HCT116 (cell line): Measurements from ENCODE around the gene PODN. TPM values are rescaled to one million over a fixed set of nuclear protein-coding genes. Genes with fewer than 3 reads are reported as not detected.

ENCODE experiments used
- ATAC-seq: fragments of 200-7000 bp; cut with Tn5 transposase; 2 replicates; pipeline ENCODE4 v1.9.1; 2020; ENCODE audit warnings: mild to moderate bottlenecking, moderate library complexity
- BruUV-seq: library from RNA; stranded (reverse); fragments of 400-500 nt; replicated peaks from 2 replicates; lab custom pipeline; 2021; lab: Mats Ljungman, UMichigan
- CTCF ChIA-PET: fragments of 300-600 bp; sonication (Branson Sonifier 250); formaldehyde crosslinking; loops from one replicate; lab custom pipeline; 2021; ENCODE audit warnings: antibody characterized with exemption; lab: Charles Lee
- POLR2A ChIA-PET: fragments of 300-600, 350-600 bp; sonication (Branson Sonifier 250); formaldehyde crosslinking; loops from one replicate; lab custom pipeline; 2021; ENCODE audit warnings: antibody characterized with exemption; lab: Charles Lee
- RAD21 ChIA-PET, 2 experiments: fragments of 300-600 bp; sonication (Branson Sonifier 250); formaldehyde crosslinking; loops; one replicate each; lab custom pipeline; 2023; ENCODE audit warnings: low total read pairs in 2 of 2; ENCODE audit not compliant: uncharacterized antibody in 2 of 2, unreplicated experiment in 2 of 2, low non-redundant PET in 1 of 2; lab: Charles Lee
- DNase-seq: peaks from one replicate; pipeline ENCODE4 v3.0.0-alpha.2; 2010; ENCODE audit warnings: low read depth, low spot score
- H2AFZ ChIP-seq: fragments of 200-600 bp; shearing (Covaris generic), sonication (generic); 2 replicates; pipeline ENCODE4 v1.6.1; 2017; ENCODE audit warnings: low read depth, mixed run types, mixed read lengths, antibody characterized with exemption, low read length; ENCODE audit not compliant: poor library complexity, severe bottlenecking
- H3K27ac ChIP-seq: 2 replicates; pipeline ENCODE4 v1.5.1; 2012; ENCODE audit warnings: low read depth, low read length
- H3K27me3 ChIP-seq: fragments of 200-600 bp; sonication (generic); 2 replicates; pipeline ENCODE4 v1.6.1; 2016; ENCODE audit warnings: mixed run types, low read length, mixed read lengths; ENCODE audit not compliant: insufficient read depth
- H3K36me3 ChIP-seq, 2 experiments: fragments of 200-500 bp in 1 of 2; fragments of 200-600 bp in 1 of 2; sonication (Bioruptor generic) in 1 of 2; sonication (generic) in 1 of 2; 2 replicates each; pipeline versions ENCODE4 v1.5.1 to v1.6.1; 2014 to 2016; ENCODE audit warnings: low read length in 2 of 2, inconsistent platforms in 1 of 2, mixed read lengths in 1 of 2, mixed run types in 1 of 2; ENCODE audit not compliant: insufficient read depth in 2 of 2, control insufficient read depth in 1 of 2
- H3K4me1 ChIP-seq, 2 experiments: fragments of 200-600 bp in 1 of 2; sonication (generic) in 1 of 2; 2 replicates each; pipeline versions ENCODE4 v1.5.1 to v1.6.1; 2012 to 2017; ENCODE audit warnings: low read length in 2 of 2, inconsistent platforms in 1 of 2, mild to moderate bottlenecking in 1 of 2, mixed read lengths in 1 of 2, mixed run types in 1 of 2, moderate library complexity in 1 of 2; ENCODE audit not compliant: insufficient read depth in 2 of 2, control insufficient read depth in 1 of 2
- H3K4me2 ChIP-seq: fragments of 200-600 bp; sonication (generic); 2 replicates; pipeline ENCODE4 v1.6.1; 2017; ENCODE audit warnings: mixed run types, low read length, mixed read lengths
- H3K4me3 ChIP-seq, 2 experiments: fragments of 200-600 bp in 1 of 2; sonication (generic) in 1 of 2; replicated peaks in 1 of 2; 2 replicates each; pipeline ENCODE4 v1.5.1; 2011 to 2016; ENCODE audit warnings: low read length in 2 of 2, control low read depth in 1 of 2, low read depth in 1 of 2, mild to moderate bottlenecking in 1 of 2, mixed read lengths in 1 of 2, mixed run types in 1 of 2
- H3K79me2 ChIP-seq: fragments of 200-600 bp; sonication (generic); 2 replicates; pipeline ENCODE4 v1.6.1; 2017; ENCODE audit warnings: mild to moderate bottlenecking, mixed run types, low read length, moderate library complexity, mixed read lengths; ENCODE audit not compliant: insufficient read depth
- H3K9ac ChIP-seq: fragments of 200-600 bp; sonication (generic); 2 replicates; pipeline ENCODE4 v1.6.1; 2016; ENCODE audit warnings: low read length, mixed read lengths
- H3K9me2 ChIP-seq: fragments of 200-600 bp; sonication (generic), shearing (Covaris generic); 2 replicates; pipeline ENCODE4 v1.6.1; 2017; ENCODE audit warnings: mixed run types, mild to moderate bottlenecking, moderate library complexity; ENCODE audit not compliant: insufficient read depth
- H3K9me3 ChIP-seq, 2 experiments: fragments of 200-500 bp in 1 of 2; fragments of 200-600 bp in 1 of 2; sonication (Bioruptor generic) in 1 of 2; sonication (generic) in 1 of 2; 2 replicates each; pipeline ENCODE4 v1.6.1; 2014 to 2017; ENCODE audit warnings: low read length in 2 of 2, mixed read lengths in 2 of 2, inconsistent platforms in 1 of 2, low read depth in 1 of 2, mild to moderate bottlenecking in 1 of 2, mixed run types in 1 of 2, moderate library complexity in 1 of 2; ENCODE audit not compliant: control insufficient read depth in 1 of 2, insufficient read depth in 1 of 2
- H4K20me1 ChIP-seq: fragments of 200-600 bp; sonication (generic), shearing (Covaris generic); 2 replicates; pipeline ENCODE4 v1.6.1; 2017; ENCODE audit warnings: mixed run types, mild to moderate bottlenecking, moderate library complexity; ENCODE audit not compliant: insufficient read depth
- ATF3 ChIP-seq: IDR thresholded peaks from 2 replicates; pipeline ENCODE4 v1.6.1; 2012
- CBX3 ChIP-seq: IDR thresholded peaks from 2 replicates; pipeline ENCODE4 v1.6.1; 2012; ENCODE audit warnings: low read depth
- CEBPB ChIP-seq: IDR thresholded peaks from 2 replicates; pipeline ENCODE4 v1.6.1; 2012; ENCODE audit warnings: low read depth
- ELF1 ChIP-seq: IDR thresholded peaks from 2 replicates; pipeline ENCODE4 v1.6.1; 2012; ENCODE audit warnings: low read depth, borderline replicate concordance
- MAX ChIP-seq: IDR thresholded peaks from 2 replicates; pipeline ENCODE4 v1.6.1; 2012
- POLR2A ChIP-seq: IDR thresholded peaks from 2 replicates; pipeline ENCODE4 v1.7.0; 2011; ENCODE audit warnings: borderline replicate concordance; ENCODE audit not compliant: insufficient read depth, insufficient read length; ENCODE audit errors: extremely low read depth
- RAD21 ChIP-seq: IDR thresholded peaks from 2 replicates; pipeline ENCODE4 v1.6.1; 2012; ENCODE audit warnings: low read depth, mild to moderate bottlenecking
- SIN3A ChIP-seq: IDR thresholded peaks from 2 replicates; pipeline ENCODE4 v1.6.1; 2012; ENCODE audit warnings: low read depth
- SP1 ChIP-seq: IDR thresholded peaks from 2 replicates; pipeline ENCODE4 v1.6.1; 2012; ENCODE audit warnings: low read depth
- intact Hi-C: fragments of 100-400 bp; cut with micrococcal nuclease; formaldehyde crosslinking; loops from 2 replicates; pipeline ENCODE4 v1.10.0; 2022
- total RNA-seq: library from RNA; stranded (reverse); gene quantifications from one replicate; pipeline ENCODE4 v1.2.1, GENCODE V29; 2021; ENCODE audit not compliant: unreplicated experiment

The PODN gene
- total RNA-seq, 1 experiment from 2014 or later: 0.22 TPM

GRCh38 chr1:53071915-53072314 lies 9.9 kb downstream of the PODN start:
- Histone ChIP-seq H3K4me2 (no peak overlapping the region), H3K27me3 (no peaks in the 10 kb centered on the region), H3K4me1 (no peaks in the 10 kb centered on the region), H3K9ac (no peak overlapping the region), H3K36me3 (no peaks in the 10 kb centered on the region), H3K9me2 (no peaks in the 10 kb centered on the region), H2AFZ (no peak overlapping the region), H3K4me3 (no peak overlapping the region), H3K79me2 (no peaks in the 10 kb centered on the region), H3K9me3 (no peaks in the 10 kb centered on the region), H3K27ac (no peak overlapping the region), H4K20me1 (no peaks in the 10 kb centered on the region)
- ATAC-seq (no peak), DNase-seq (no peak)
- TF ChIP-seq CBX3 (no peak), RAD21 (no peak), POLR2A (no peak), ATF3 (no peak), CEBPB (no peak)
- intact Hi-C loops: no loop called here
- ChIA-PET RAD21 (no interaction called here), CTCF (no interaction called here), POLR2A (no interaction called here)
- no TSS peak for BruUV-seq

- H3K4me2 ChIP-seq: no peak overlapping the region
- no peak for ATAC-seq
- DNase-seq: no peak
- ChIA-PET CTCF (no interaction called here), RAD21 (no interaction called here), POLR2A (no interaction called here)
- no peaks in the 10 kb centered on the region for H3K79me2 ChIP-seq
- no peak overlapping the region for H3K4me3 ChIP-seq
- H3K9me3 ChIP-seq: no peaks in the 10 kb centered on the region
- H3K9me2 ChIP-seq: no peaks in the 10 kb centered on the region
- no peaks in the 10 kb centered on the region for H4K20me1 ChIP-seq
- no peaks in the 10 kb centered on the region for H3K27me3 ChIP-seq
- H3K4me1 ChIP-seq: no peaks in the 10 kb centered on the region
- no peak overlapping the region for H3K27ac ChIP-seq
- no TSS peak for BruUV-seq
- H3K9ac ChIP-seq: no peak overlapping the region
- H3K36me3 ChIP-seq: no peaks in the 10 kb centered on the region
- TF ChIP-seq MAX (no peak), SIN3A (no peak), SP1 (no peak), ELF1 (no peak), POLR2A (no peak)
- intact Hi-C loops: no loop called here
- no peak overlapping the region for H2AFZ ChIP-seq
Observed at GRCh38 chr1:53073287-53073686, 11.3 kb downstream of the PODN start.
